Forelimb muscle (tissue), 1 donor: ENCODE data around the gene UTF1. TPM values are rescaled to one million over a fixed set of nuclear protein-coding genes. Genes with fewer than 3 reads are reported as not detected.
"Not testable (repeated sequence)": the region's sequence is repeated elsewhere in the genome, so short reads cannot be mapped to it uniquely, and the experiment has no call there.

Source experiments
- DNase-seq: peaks from one replicate; pipeline ENCODE4 v3.0.0-alpha.2; 2013; ENCODE audit warnings: low read depth
- polyA plus RNA-seq: library from polyadenylated mRNA; unstranded; fragments of 120-200 nt; gene quantifications from one replicate; pipeline ENCODE4 v1.2.1, GENCODE V29; 2013; ENCODE audit not compliant: insufficient read length

UTF1 gene
- polyA plus RNA-seq, 1 donor = not detected

GRCh38 chr10:133265052-133265451 lies 35.0 kb downstream of the UTF1 start:
- not testable (repeated sequence) for DNase-seq

DNA sequence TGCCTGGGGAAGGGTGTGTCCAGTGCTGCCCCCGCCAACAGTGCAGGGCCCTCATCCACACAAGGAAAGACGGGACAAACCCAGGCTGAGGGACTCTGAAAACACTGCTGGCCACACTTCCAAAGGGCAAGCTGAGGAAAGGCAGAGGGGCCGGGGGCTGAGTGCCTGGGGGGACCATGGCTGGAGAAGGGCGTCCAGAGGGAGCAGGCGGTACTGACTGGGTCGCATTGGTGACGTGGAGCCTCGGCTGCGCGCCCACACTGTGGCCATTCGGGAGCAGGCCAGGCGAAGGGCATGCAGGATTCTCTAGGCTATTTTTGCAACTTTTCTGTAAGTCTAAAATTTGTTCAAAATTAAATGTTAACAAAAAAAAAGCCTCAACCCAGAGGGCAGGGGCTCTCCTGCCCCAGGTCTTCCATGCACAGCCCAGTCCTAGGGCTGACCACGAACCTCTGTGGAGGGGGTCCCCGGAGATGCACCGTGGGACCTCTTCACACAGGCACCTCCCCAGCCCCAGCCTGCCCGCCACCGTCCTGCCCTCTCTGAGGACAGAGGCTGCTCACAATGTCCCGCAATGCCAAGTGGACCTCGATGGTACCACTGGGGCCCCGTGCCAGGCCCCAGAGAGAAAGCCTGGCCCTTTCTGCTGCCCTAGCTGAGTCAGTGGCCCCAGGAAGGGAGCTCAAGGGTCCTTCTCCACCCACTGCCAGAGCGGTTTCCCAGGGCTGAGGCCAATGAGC lies 36.2 kb downstream of the UTF1 start:
- no peak for DNase-seq

DNA sequence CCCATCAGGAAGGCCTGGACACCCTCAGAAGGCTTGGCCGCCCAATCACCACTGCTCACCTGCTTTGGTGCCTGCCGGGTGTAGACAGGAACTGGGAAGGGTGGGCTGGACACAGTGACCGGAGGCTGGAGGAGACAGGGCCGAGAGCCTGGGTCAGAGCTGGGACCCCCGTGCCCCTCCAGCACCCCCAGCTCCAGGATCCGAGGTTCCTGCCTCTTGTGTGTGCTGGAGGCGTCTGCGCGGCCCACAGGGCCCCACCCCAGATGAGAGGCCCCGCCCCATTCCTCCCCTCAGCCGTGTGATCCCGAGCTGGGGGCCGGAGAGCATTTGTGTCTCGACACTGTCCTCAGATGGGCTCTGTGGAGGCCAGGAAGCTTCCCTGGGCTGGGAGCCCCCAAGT lies 37.3 kb downstream of the UTF1 start:
- DNase-seq = no peak

DNA sequence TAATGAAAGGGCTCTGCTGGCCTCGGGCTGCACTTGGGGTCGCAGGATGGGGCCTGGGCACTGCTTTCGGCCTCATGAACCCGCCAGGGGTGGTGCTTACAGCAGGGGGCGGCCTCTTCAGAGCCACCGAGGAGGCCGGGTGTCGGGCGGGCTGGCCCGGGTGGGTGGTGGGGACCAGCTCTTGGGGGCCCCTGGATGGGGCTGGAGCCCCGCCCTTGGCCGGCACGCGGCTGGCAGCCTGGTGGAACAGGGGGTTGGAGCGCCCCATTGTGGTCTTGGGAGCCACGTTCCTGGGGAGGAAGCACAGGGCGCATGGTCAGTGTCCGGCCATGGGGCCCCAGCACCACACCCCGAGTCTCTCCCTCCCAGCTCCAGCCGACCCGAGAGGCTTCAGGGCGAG lies 37.8 kb downstream of the UTF1 start:
- no peak for DNase-seq

GRCh38 chr10:133268532-133268931 lies 38.5 kb downstream of the UTF1 start:
- DNase-seq = no peak

GRCh38 chr10:133269367-133269766 lies 39.4 kb downstream of the UTF1 start:
- DNase-seq = no peak

GRCh38 chr10:133270204-133270603 lies 40.2 kb downstream of the UTF1 start:
- no peak for DNase-seq

- no peak for DNase-seq
These were observed 40.8 kb downstream of the UTF1 start for GRCh38 chr10:133270773-133271297.

GRCh38 chr10:133271521-133272300 lies 41.7 kb downstream of the UTF1 start:
- no peak for DNase-seq

DNA sequence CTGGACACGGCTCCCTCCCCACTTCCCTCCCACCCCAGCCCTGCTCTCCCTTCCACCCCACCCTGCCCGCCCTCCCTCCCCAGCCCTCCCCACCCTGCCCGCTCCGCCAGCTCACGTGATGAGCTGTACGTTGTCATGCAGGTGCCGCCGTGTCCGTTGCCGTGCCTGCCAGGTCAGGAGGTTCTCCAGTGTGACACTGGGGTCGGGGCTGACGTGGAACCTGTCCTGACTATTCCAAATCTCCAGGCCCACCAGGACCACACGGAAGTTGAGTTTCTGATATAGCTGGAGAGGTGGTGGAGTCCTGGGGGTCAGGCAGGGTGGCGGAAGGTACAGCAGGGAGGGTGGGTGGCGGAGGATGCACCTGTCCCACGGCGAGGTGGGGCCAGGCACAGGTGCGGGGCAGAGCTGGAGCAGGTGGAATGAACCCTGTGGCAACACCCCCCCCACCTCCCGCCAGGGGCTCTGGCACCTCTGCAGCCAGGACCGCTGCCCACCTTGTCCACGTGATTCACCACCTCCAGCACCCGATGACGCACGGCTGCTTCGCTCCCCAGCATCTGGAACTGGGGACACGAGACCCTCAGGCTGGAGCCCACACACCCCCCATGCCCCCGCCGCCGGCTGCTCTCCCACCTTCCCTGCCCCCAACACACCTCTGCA lies 42.4 kb downstream of the UTF1 start:
- DNase-seq = no peak

- DNase-seq = no peak
These were observed 43.0 kb downstream of the UTF1 start for GRCh38 chr10:133272964-133273420.

DNA sequence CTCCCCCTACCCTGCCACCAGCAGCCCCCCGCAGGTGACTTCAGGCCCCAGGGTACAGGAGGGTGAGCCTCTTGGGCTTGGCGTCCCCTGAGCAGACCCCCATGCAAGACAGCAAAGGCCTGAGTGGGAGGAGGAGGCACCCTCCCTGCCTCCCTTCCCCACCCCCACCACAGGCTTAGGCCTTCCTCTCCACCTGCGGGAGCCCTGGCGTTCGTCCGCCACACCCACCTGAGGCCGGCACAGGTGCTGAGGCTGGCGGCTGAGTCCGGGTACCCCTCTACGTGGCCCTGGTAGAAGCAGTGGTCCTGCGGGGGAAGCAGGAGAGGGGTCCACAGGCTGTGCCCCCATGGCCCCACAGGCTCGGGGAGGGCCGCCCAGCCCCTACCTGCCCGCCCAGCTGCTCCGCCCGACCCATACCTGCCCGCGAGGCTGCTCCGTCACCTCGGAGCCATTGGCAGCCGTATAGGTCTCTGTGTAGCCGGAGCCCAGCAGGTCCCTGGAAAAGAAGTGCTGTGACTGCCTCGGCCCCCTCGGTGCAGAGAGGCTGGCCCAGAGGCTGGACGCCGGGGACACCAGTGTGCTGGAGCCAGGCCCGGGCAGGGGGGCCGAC lies 43.6 kb downstream of the UTF1 start:
- DNase-seq = no peak

- DNase-seq = no peak
These were observed 45.0 kb downstream of the UTF1 start for GRCh38 chr10:133274751-133275683.

DNA sequence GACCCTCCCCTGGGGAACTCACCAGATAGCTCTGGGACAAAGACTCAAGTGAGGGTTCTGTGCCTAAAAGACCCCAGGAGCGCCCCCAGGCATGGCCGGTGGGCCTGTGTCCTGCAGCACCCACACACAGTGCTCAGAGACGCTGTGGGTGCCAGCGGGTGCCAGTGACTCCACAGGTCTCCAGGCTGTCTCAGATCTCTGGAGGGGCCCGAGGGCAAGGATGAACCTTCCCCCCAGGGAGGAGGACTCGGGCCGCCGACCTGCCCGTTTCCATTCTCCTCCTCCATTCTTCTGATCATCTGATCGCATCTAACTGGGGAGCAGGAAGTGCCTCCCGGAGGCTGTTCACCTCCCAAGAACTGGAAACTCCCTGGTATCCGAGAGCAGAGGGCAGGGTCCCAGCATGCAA lies 45.7 kb downstream of the UTF1 start:
- no peak for DNase-seq

- no peak for DNase-seq
These were observed 46.0 kb downstream of the UTF1 start for GRCh38 chr10:133276100-133276434.

- DNase-seq = no peak
These were observed 46.6 kb downstream of the UTF1 start, which contains the start of gene ADAM8 for GRCh38 chr10:133276435-133277201. ADAM8 (minus strand) TSS chr10:133276868; CDS start chr10:133276817, 51 bp downstream.

GRCh38 chr10:133277277-133277992 lies 47.4 kb downstream of the UTF1 start:
- no peak for DNase-seq

DNA sequence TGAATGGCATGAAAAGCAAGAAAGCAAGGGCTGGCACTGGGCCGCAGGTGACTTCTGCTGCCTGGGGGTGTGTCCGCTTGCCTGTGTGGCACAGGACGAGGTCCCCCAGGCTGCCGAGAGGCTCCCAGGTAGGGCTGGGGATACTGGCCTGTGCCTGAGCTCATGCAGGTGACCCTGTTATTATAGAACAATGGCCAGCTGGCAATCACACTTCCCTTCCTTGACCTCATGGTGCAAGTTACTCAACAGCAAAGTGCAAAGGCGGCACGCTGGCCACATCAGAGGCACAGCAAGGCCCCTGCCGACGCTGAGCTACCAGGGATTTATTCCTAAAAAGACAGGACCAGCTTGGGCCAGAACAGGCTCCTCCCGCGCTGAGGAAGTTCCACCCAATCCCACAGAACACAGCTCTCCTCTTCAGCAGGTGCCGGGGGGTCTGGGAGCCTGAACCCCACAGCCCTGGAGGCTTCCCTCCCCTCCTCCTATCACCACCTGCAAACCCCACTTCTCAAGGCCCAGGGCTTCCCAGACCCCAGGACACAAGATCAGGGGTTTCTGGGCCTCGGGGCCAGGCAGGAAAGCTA lies 48.1 kb downstream of the UTF1 start:
- DNase-seq = no peak
